ENCODE data around the gene C4A.

C4A gene

GRCh38 chr6:31948306-31948705 lies 33.6 kb upstream of the C4A start:
- Histone ChIP-seq H3K4me1 (ENCODE audit: control insufficient read depth, insufficient read depth, low read length) (peaks cover 3% of the 10 kb centered on the region), H3K27ac (ENCODE audit: low read depth, low read length) (no peak overlapping the region), H3K27me3 (ENCODE audit: control insufficient read depth, insufficient read depth, low read length) (no peaks in the 10 kb centered on the region), H3K36me3 (ENCODE audit: control insufficient read depth, insufficient read depth, low read length) (peaks cover 7% of the 10 kb centered on the region), H3K4me3 (ENCODE audit: low read length) (no peak overlapping the region), H3K9ac (ENCODE audit: low read length) (no peak overlapping the region)

GRCh38 chr6:31948753-31949413 lies 33.0 kb upstream of the C4A start:
- Histone ChIP-seq H3K4me3 (ENCODE audit: low read length) (no peak overlapping the region), H3K36me3 (ENCODE audit: control insufficient read depth, insufficient read depth, low read length) (peaks cover 12% of the 10 kb centered on the region), H3K9ac (ENCODE audit: low read length) (no peak overlapping the region), H3K27me3 (ENCODE audit: control insufficient read depth, insufficient read depth, low read length) (no peaks in the 10 kb centered on the region), H3K27ac (ENCODE audit: low read depth, low read length) (no peak overlapping the region), H3K4me1 (ENCODE audit: control insufficient read depth, insufficient read depth, low read length) (peaks cover 3% of the 10 kb centered on the region)

GRCh38 chr6:31949926-31950548 lies 31.8 kb upstream of the C4A start:
- H3K9ac ChIP-seq (ENCODE audit: low read length): no peak overlapping the region
- peaks cover 3% of the 10 kb centered on the region for H3K4me1 ChIP-seq (ENCODE audit: control insufficient read depth, insufficient read depth, low read length)
- H3K36me3 ChIP-seq (ENCODE audit: control insufficient read depth, insufficient read depth, low read length): peaks cover 23% of the 10 kb centered on the region
- H3K4me3 ChIP-seq (ENCODE audit: low read length): no peak overlapping the region
- no peak overlapping the region for H3K27ac ChIP-seq (ENCODE audit: low read depth, low read length)
- no peaks in the 10 kb centered on the region for H3K27me3 ChIP-seq (ENCODE audit: control insufficient read depth, insufficient read depth, low read length)

- Histone ChIP-seq H3K4me1 (ENCODE audit: control insufficient read depth, insufficient read depth, low read length) (no peaks in the 10 kb centered on the region), H3K9ac (ENCODE audit: low read length) (no peak overlapping the region), H3K27me3 (ENCODE audit: control insufficient read depth, insufficient read depth, low read length) (no peaks in the 10 kb centered on the region), H3K27ac (ENCODE audit: low read depth, low read length) (no peak overlapping the region), H3K36me3 (ENCODE audit: control insufficient read depth, insufficient read depth, low read length) (peaks cover 33% of the 10 kb centered on the region), H3K4me3 (ENCODE audit: low read length) (no peak overlapping the region)
Measured at GRCh38 chr6:31952140-31952805, 29.6 kb upstream of the C4A start.

- Histone ChIP-seq H3K9ac (ENCODE audit: low read length) (no peak overlapping the region), H3K4me1 (ENCODE audit: control insufficient read depth, insufficient read depth, low read length) (peaks cover 3% of the 10 kb centered on the region), H3K36me3 (ENCODE audit: control insufficient read depth, insufficient read depth, low read length) (peaks cover 33% of the 10 kb centered on the region), H3K27me3 (ENCODE audit: control insufficient read depth, insufficient read depth, low read length) (no peaks in the 10 kb centered on the region), H3K27ac (ENCODE audit: low read depth, low read length) (no peak overlapping the region), H3K4me3 (ENCODE audit: low read length) (no peak overlapping the region)
Measured at GRCh38 chr6:31952890-31953289, 29.0 kb upstream of the C4A start.

- H3K36me3 ChIP-seq (ENCODE audit: control insufficient read depth, insufficient read depth, low read length): peaks cover 33% of the 10 kb centered on the region
- H3K4me1 ChIP-seq (ENCODE audit: control insufficient read depth, insufficient read depth, low read length): peaks cover 11% of the 10 kb centered on the region
- H3K27me3 ChIP-seq (ENCODE audit: control insufficient read depth, insufficient read depth, low read length): no peaks in the 10 kb centered on the region
- no peak overlapping the region for H3K9ac ChIP-seq (ENCODE audit: low read length)
- no peak overlapping the region for H3K4me3 ChIP-seq (ENCODE audit: low read length)
- H3K27ac ChIP-seq (ENCODE audit: low read depth, low read length): no peak overlapping the region
Measured at GRCh38 chr6:31954511-31954910, 27.3 kb upstream of the C4A start.

GRCh38 chr6:31956796-31957195 lies 25.1 kb upstream of the C4A start:
- Histone ChIP-seq H3K9ac (ENCODE audit: low read length) (no peak overlapping the region), H3K27me3 (ENCODE audit: control insufficient read depth, insufficient read depth, low read length) (no peaks in the 10 kb centered on the region), H3K36me3 (ENCODE audit: control insufficient read depth, insufficient read depth, low read length) (peaks cover 29% of the 10 kb centered on the region)

GRCh38 chr6:31958412-31958740 lies 23.5 kb upstream of the C4A start:
- Histone ChIP-seq H3K4me3 (ENCODE audit: low read length) (peak overlapping the region; percentile 79), H3K27ac (ENCODE audit: low read depth, low read length) (peak overlapping the region; percentile 75), H3K9ac (ENCODE audit: low read length) (peak overlapping the region; percentile 81), H3K36me3 (ENCODE audit: control insufficient read depth, insufficient read depth, low read length) (peaks cover 41% of the 10 kb centered on the region), H3K27me3 (ENCODE audit: control insufficient read depth, insufficient read depth, low read length) (no peaks in the 10 kb centered on the region), H3K4me1 (ENCODE audit: control insufficient read depth, insufficient read depth, low read length) (peaks cover 15% of the 10 kb centered on the region)

More at GRCh38 chr6:31956796-31957195, 25.1 kb upstream of the C4A start:
- H3K4me3 ChIP-seq (ENCODE audit: low read length): no peak overlapping the region
- H3K27ac ChIP-seq (ENCODE audit: low read depth, low read length): no peak overlapping the region
- H3K4me1 ChIP-seq (ENCODE audit: control insufficient read depth, insufficient read depth, low read length): peaks cover 15% of the 10 kb centered on the region

- peak within 1 kb of the TSS; percentile 81 for H3K9ac ChIP-seq (ENCODE audit: low read length)
- H3K27me3 ChIP-seq (ENCODE audit: control insufficient read depth, insufficient read depth, low read length): no peaks in the 10 kb centered on the region
- H3K27ac ChIP-seq (ENCODE audit: low read depth, low read length): peak within 1 kb of the TSS; percentile 75
- peaks cover 15% of the 10 kb centered on the region for H3K4me1 ChIP-seq (ENCODE audit: control insufficient read depth, insufficient read depth, low read length)
- peaks cover 42% of the 10 kb centered on the region for H3K36me3 ChIP-seq (ENCODE audit: control insufficient read depth, insufficient read depth, low read length)
- H3K4me3 ChIP-seq (ENCODE audit: low read length): peak within 1 kb of the TSS; percentile 84
Measured at GRCh38 chr6:31958741-31959739, 22.8 kb upstream of the C4A start, which contains the start of the genes NELFE and SKIC2. TSS of gene NELFE (minus strand) at chr6:31958971. CDS start at chr6:31958446, 525 bp downstream. TSS of gene SKIC2 (plus strand) at chr6:31959175. CDS start at chr6:31959193, 18 bp downstream.

- Histone ChIP-seq H3K9ac (ENCODE audit: low read length) (no peak overlapping the region), H3K27me3 (ENCODE audit: control insufficient read depth, insufficient read depth, low read length) (no peaks in the 10 kb centered on the region), H3K4me3 (ENCODE audit: low read length) (no peak overlapping the region), H3K4me1 (ENCODE audit: control insufficient read depth, insufficient read depth, low read length) (peaks cover 15% of the 10 kb centered on the region), H3K36me3 (ENCODE audit: control insufficient read depth, insufficient read depth, low read length) (peaks cover 31% of the 10 kb centered on the region), H3K27ac (ENCODE audit: low read depth, low read length) (no peak overlapping the region)
Measured at GRCh38 chr6:31961616-31962015, 20.2 kb upstream of the C4A start.

- peaks cover 42% of the 10 kb centered on the region for H3K36me3 ChIP-seq (ENCODE audit: control insufficient read depth, insufficient read depth, low read length)
- no peaks in the 10 kb centered on the region for H3K27me3 ChIP-seq (ENCODE audit: control insufficient read depth, insufficient read depth, low read length)
- H3K4me3 ChIP-seq (ENCODE audit: low read length): no peak overlapping the region
- H3K4me1 ChIP-seq (ENCODE audit: control insufficient read depth, insufficient read depth, low read length): peaks cover 8% of the 10 kb centered on the region
- no peak overlapping the region for H3K9ac ChIP-seq (ENCODE audit: low read length)
- no peak overlapping the region for H3K27ac ChIP-seq (ENCODE audit: low read depth, low read length)
Measured at GRCh38 chr6:31963921-31964320, 17.9 kb upstream of the C4A start.

- Histone ChIP-seq H3K4me1 (ENCODE audit: control insufficient read depth, insufficient read depth, low read length) (no peaks in the 10 kb centered on the region), H3K27ac (ENCODE audit: low read depth, low read length) (no peak overlapping the region), H3K36me3 (ENCODE audit: control insufficient read depth, insufficient read depth, low read length) (peaks cover 45% of the 10 kb centered on the region), H3K27me3 (ENCODE audit: control insufficient read depth, insufficient read depth, low read length) (no peaks in the 10 kb centered on the region), H3K4me3 (ENCODE audit: low read length) (no peak overlapping the region), H3K9ac (ENCODE audit: low read length) (no peak overlapping the region)
Measured at GRCh38 chr6:31965700-31966099, 16.2 kb upstream of the C4A start.

Measured in rectal smooth muscle tissue (tissue), 1 donor.